ENCODE results near the gene NEURL1. TPM values are rescaled to one million over a fixed set of nuclear protein-coding genes. Genes with fewer than 3 reads are reported as not detected.

The NEURL1 gene
- polyA plus RNA-seq, 3 donors, result 3.0 to 17.2 (median 3.3) TPM

DNA sequence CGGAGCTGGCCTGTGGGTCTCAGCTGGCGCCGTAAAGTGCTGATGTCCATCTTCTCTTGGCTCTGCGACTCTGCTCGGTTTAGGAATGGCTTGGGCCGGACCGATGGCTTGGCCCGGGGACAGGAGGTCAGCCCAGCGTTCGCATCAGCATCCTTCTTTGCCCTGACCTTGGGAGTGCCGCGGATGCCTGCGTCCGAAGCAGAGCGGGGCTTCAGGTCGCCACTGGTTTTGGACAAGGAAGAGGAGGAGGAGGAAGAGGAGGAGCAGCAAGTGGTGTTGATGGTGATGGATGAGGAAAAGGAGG lies 109.3 kb downstream of the NEURL1 start:
- Mint-ChIP-seq H3K27ac (no peak overlapping the region), H3K27me3 (ENCODE audit: low read depth in 3 of 3) (no peaks in the 10 kb centered on the region), H3K9me3 (peaks cover 0 to 5% (median 2%) of the 10 kb centered on the region in 7 donors), H3K4me1 (no peaks in the 10 kb centered on the region), H3K36me3 (peaks cover 2 to 4% of the 10 kb centered on the region in 2 donors), H3K4me3 (no peak overlapping the region)
- WGBS (ENCODE audit: insufficient coverage), result 96% methylated on average over 14 of the region's 16 CpGs
- H3K36me3 ChIP-seq (replicated peaks in 1 of 2; ENCODE audit: control insufficient read depth in 1 of 2, insufficient read depth in 2 of 2, low read length in 2 of 2), result no peaks in the 10 kb centered on the region
- H3K9me3 ChIP-seq (replicated peaks in 1 of 2; ENCODE audit: control insufficient read depth in 1 of 2, insufficient read depth in 1 of 2, low read length in 2 of 2), result no peaks in the 10 kb centered on the region
- H3K27me3 ChIP-seq (ENCODE audit: control insufficient read depth in 2 of 2, insufficient read depth in 2 of 2, low read length in 2 of 2), result no peaks in the 10 kb centered on the region
- H3K4me1 ChIP-seq (ENCODE audit: control insufficient read depth in 1 of 2, insufficient read depth in 2 of 2, low read length in 2 of 2), result no peaks in the 10 kb centered on the region
- TF ChIP-seq, protein P1, sequence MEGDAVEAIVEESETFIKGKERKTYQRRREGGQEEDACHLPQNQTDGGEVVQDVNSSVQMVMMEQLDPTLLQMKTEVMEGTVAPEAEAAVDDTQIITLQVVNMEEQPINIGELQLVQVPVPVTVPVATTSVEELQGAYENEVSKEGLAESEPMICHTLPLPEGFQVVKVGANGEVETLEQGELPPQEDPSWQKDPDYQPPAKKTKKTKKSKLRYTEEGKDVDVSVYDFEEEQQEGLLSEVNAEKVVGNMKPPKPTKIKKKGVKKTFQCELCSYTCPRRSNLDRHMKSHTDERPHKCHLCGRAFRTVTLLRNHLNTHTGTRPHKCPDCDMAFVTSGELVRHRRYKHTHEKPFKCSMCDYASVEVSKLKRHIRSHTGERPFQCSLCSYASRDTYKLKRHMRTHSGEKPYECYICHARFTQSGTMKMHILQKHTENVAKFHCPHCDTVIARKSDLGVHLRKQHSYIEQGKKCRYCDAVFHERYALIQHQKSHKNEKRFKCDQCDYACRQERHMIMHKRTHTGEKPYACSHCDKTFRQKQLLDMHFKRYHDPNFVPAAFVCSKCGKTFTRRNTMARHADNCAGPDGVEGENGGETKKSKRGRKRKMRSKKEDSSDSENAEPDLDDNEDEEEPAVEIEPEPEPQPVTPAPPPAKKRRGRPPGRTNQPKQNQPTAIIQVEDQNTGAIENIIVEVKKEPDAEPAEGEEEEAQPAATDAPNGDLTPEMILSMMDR (IDR thresholded peaks at IDR 0.05), result no peak
- intact Hi-C loops (cut with micrococcal nuclease), result no loop called here
- no peak overlapping the region for H2AFZ ChIP-seq (ENCODE audit: insufficient read depth, low read depth, low read length, poor library complexity, severe bottlenecking)
- no peak overlapping the region for H3K4me3 ChIP-seq (replicated peaks in 1 of 3; ENCODE audit: low read depth in 2 of 3, low read length in 3 of 3)
- H3K27ac ChIP-seq (ENCODE audit: low read depth in 1 of 2, low read length in 2 of 2), result no peak overlapping the region
- H3K79me2 ChIP-seq (ENCODE audit: insufficient read depth, low read length), result no peaks in the 10 kb centered on the region
- no peak for DNase-seq
- no peak overlapping the region for H3K9ac ChIP-seq (ENCODE audit: insufficient read depth, low read length, poor library complexity, severe bottlenecking)
- no peaks in the 10 kb centered on the region for H4K20me1 ChIP-seq (ENCODE audit: insufficient read depth, low read length)
- H3K4me2 ChIP-seq (replicated peaks; ENCODE audit: extremely low read depth, low read length, poor library complexity, severe bottlenecking), result no peak overlapping the region

DNA sequence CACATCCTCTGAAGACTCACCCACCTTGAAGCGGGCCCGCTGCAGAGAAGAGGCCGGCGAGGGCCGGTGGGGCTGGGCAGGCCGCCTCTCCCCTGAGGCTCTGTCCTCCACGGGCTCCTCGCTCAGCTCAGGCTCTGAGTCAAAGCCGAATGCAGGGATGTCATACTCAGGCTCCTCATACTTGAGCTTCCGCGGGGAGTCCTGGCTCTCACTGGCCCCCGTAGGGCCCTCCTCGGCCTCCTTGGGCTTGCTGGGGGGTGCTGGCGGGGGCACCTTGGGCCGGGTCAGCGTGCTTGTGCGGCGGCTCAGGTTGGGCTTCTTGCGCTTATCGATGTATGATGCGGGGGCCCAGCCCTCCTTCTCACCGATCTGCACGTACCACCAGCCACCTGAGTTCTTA lies 109.9 kb downstream of the NEURL1 start:
- WGBS (ENCODE audit: insufficient coverage), result 98% methylated on average over 16 of the region's 23 CpGs

More for the DNA sequence above, 109.9 kb downstream of the NEURL1 start:
- Mint-ChIP-seq H3K4me3 (no peak overlapping the region), H3K27ac (no peak overlapping the region), H3K4me1 (no peaks in the 10 kb centered on the region), H3K9me3 (peaks cover 0 to 5% (median 2%) of the 10 kb centered on the region in 7 donors), H3K27me3 (ENCODE audit: low read depth in 3 of 3) (no peaks in the 10 kb centered on the region), H3K36me3 (peaks cover 2 to 4% of the 10 kb centered on the region in 2 donors)
- Histone ChIP-seq H3K36me3 (replicated peaks in 1 of 2; ENCODE audit: control insufficient read depth in 1 of 2, insufficient read depth in 2 of 2, low read length in 2 of 2) (no peaks in the 10 kb centered on the region), H2AFZ (ENCODE audit: insufficient read depth, low read depth, low read length, poor library complexity, severe bottlenecking) (no peak overlapping the region), H3K9ac (ENCODE audit: insufficient read depth, low read length, poor library complexity, severe bottlenecking) (no peak overlapping the region), H3K27ac (ENCODE audit: low read depth in 1 of 2, low read length in 2 of 2) (no peak overlapping the region), H3K4me3 (replicated peaks in 1 of 3; ENCODE audit: low read depth in 2 of 3, low read length in 3 of 3) (no peak overlapping the region), H3K4me1 (ENCODE audit: control insufficient read depth in 1 of 2, insufficient read depth in 2 of 2, low read length in 2 of 2) (no peaks in the 10 kb centered on the region), H3K79me2 (ENCODE audit: insufficient read depth, low read length) (no peaks in the 10 kb centered on the region), H4K20me1 (ENCODE audit: insufficient read depth, low read length) (no peaks in the 10 kb centered on the region), H3K27me3 (ENCODE audit: control insufficient read depth in 2 of 2, insufficient read depth in 2 of 2, low read length in 2 of 2) (no peaks in the 10 kb centered on the region), H3K4me2 (replicated peaks; ENCODE audit: extremely low read depth, low read length, poor library complexity, severe bottlenecking) (no peak overlapping the region), H3K9me3 (replicated peaks in 1 of 2; ENCODE audit: control insufficient read depth in 1 of 2, insufficient read depth in 1 of 2, low read length in 2 of 2) (no peaks in the 10 kb centered on the region)
- intact Hi-C loops (cut with micrococcal nuclease), result no loop called here
- TF ChIP-seq, protein P1 (IDR thresholded peaks at IDR 0.05), result no peak
- DNase-seq, result no peak
